GM19023 (cell line): ENCODE results near the gene SLC25A1.

Source experiments
- ATAC-seq: cut with Tn5 transposase; IDR thresholded peaks from one replicate; pipeline ENCODE4 v1.9.1; 2021; ENCODE audit warnings: mild to moderate bottlenecking, moderate library complexity; ENCODE audit not compliant: unreplicated experiment

SLC25A1 gene

GRCh38 chr22:19126309-19127273, 51.9 kb downstream of the SLC25A1 start:
- no peak for ATAC-seq
